HepG2 (cell line): ENCODE results near the gene PKD1L1. TPM values are rescaled to one million over a fixed set of nuclear protein-coding genes. Genes with fewer than 3 reads are reported as not detected.

Experiments used
- FOXP1 ChIP-seq, 2 experiments: fragments of 450-650 bp in 1 of 2; IDR thresholded peaks; 2 replicates each; pipeline ENCODE4 v1.6.1; 2017 to 2018; ENCODE audit warnings: antibody characterized with exemption in 1 of 2
- GABPA ChIP-seq, 2 experiments: IDR thresholded peaks; 2 replicates each; pipeline ENCODE4 v1.6.1; 2011 to 2016; ENCODE audit warnings: low read depth in 2 of 2, low read length in 1 of 2, missing biosample characterization in 1 of 2, missing genetic modification characterization in 1 of 2
- GTF2F1 ChIP-seq: fragments of 150-350 bp; IDR thresholded peaks from 2 replicates; pipeline ENCODE4 v1.6.1; 2014; ENCODE audit warnings: low read length
- MIER2 ChIP-seq: IDR thresholded peaks from 2 replicates; pipeline ENCODE4 v1.6.1; 2016; ENCODE audit warnings: missing biosample characterization, missing genetic modification reagents
- TAF1 ChIP-seq: sonication (generic); formaldehyde crosslinking; IDR thresholded peaks from 2 replicates; pipeline ENCODE4 v1.4.0; 2020; ENCODE audit warnings: missing genetic modification reagents
- ZBTB7A ChIP-seq: sonication (generic); formaldehyde crosslinking; IDR thresholded peaks from 2 replicates; pipeline ENCODE4 v1.8.0; 2022; ENCODE audit warnings: mild to moderate bottlenecking, missing genetic modification reagents
- ZEB1 ChIP-seq: IDR thresholded peaks from 2 replicates; pipeline ENCODE4 v1.6.1; 2012; ENCODE audit warnings: mild to moderate bottlenecking, low read depth, inconsistent platforms; ENCODE audit not compliant: insufficient replicate concordance
- ZNF251 ChIP-seq: sonication (generic); formaldehyde crosslinking; IDR thresholded peaks from 2 replicates; pipeline ENCODE4 v1.9.0; 2021; ENCODE audit warnings: mild to moderate bottlenecking, missing genetic modification reagents
- ZNF296 ChIP-seq: sonication (generic); formaldehyde crosslinking; conservative IDR thresholded peaks from 2 replicates; pipeline ENCODE4 v1.5.0; 2020; ENCODE audit warnings: mild to moderate bottlenecking, missing genetic modification reagents
- ZNF605 ChIP-seq: sonication (generic); formaldehyde crosslinking; IDR thresholded peaks from 2 replicates; pipeline ENCODE4 v1.8.0; 2022; ENCODE audit warnings: mild to moderate bottlenecking, missing genetic modification reagents
- ZNF614 ChIP-seq: IDR thresholded peaks from 2 replicates; pipeline ENCODE4 v1.6.1; 2018; ENCODE audit warnings: missing biosample characterization, missing genetic modification reagents, inconsistent platforms, borderline replicate concordance
- ZNF629 ChIP-seq: sonication (generic); formaldehyde crosslinking; conservative IDR thresholded peaks from 2 replicates; pipeline ENCODE4 v1.5.0; 2020; ENCODE audit warnings: missing genetic modification reagents
- ZNF777 ChIP-seq: sonication (generic); formaldehyde crosslinking; IDR thresholded peaks from 2 replicates; pipeline ENCODE4 v1.4.0; 2020; ENCODE audit warnings: missing genetic modification reagents
- ZNF879 ChIP-seq: sonication (generic); formaldehyde crosslinking; IDR thresholded peaks from 2 replicates; pipeline ENCODE4 v1.8.1; 2023; ENCODE audit warnings: missing genetic modification reagents
- polyA plus RNA-seq, 8 experiments: library from polyadenylated mRNA; depleted of rRNA in 3 of 8; stranded (reverse) in 7 of 8; unstranded in 1 of 8; fragments of >200 nt; fragmentation: Illumina TruSeq in 4 of 8; extraction: Trizol in 4 of 8; gene quantifications; 2 replicates each; pipeline versions ENCODE4 v1.2.1 to v1.2.3, GENCODE V29; 2011 to 2016; ENCODE audit warnings: low read depth in 4 of 8, missing spikeins in 1 of 8, mixed read lengths in 1 of 8; ENCODE audit not compliant: insufficient read depth in 1 of 8
- total RNA-seq, 5 experiments: library from RNA; depleted of rRNA; stranded (reverse); fragments of >200 nt; fragmentation: Illumina TruSeq; extraction: Trizol; gene quantifications; 2 replicates each; pipeline ENCODE4 v1.2.3, GENCODE V29; 2016; ENCODE audit warnings: low read depth in 1 of 5
- TF ChIP-seq, protein P1 (sequence below): sonication (generic); formaldehyde crosslinking; IDR thresholded peaks from 2 replicates; pipeline ENCODE4 v1.5.0; 2020; ENCODE audit warnings: mild to moderate bottlenecking, missing genetic modification reagents
- TF ChIP-seq, protein P2 (sequence below): sonication (generic); formaldehyde crosslinking; IDR thresholded peaks from 2 replicates; pipeline ENCODE4 v1.5.1; 2020; ENCODE audit warnings: missing genetic modification reagents, mild to moderate bottlenecking, borderline replicate concordance
- TF ChIP-seq, protein P3 (sequence below): fragments of 450-650 bp; IDR thresholded peaks from 2 replicates; pipeline ENCODE4 v1.6.1; 2016
- TF ChIP-seq, protein P4 (sequence below): IDR thresholded peaks from 2 replicates; pipeline ENCODE4 v1.6.1; 2016; ENCODE audit warnings: mild to moderate bottlenecking, missing biosample characterization, missing genetic modification reagents
- TF ChIP-seq, protein P5 (sequence below): sonication (generic); formaldehyde crosslinking; IDR thresholded peaks from 2 replicates; pipeline ENCODE4 v1.5.0; 2020; ENCODE audit warnings: mild to moderate bottlenecking, missing genetic modification reagents

Gene PKD1L1
- total and polyA plus RNA-seq, 2 of the 13 experiments (the other 11 are each of a cell fraction or from before 2014, with no cell fraction given) = 0.01 TPM; not detected in 1

DNA sequence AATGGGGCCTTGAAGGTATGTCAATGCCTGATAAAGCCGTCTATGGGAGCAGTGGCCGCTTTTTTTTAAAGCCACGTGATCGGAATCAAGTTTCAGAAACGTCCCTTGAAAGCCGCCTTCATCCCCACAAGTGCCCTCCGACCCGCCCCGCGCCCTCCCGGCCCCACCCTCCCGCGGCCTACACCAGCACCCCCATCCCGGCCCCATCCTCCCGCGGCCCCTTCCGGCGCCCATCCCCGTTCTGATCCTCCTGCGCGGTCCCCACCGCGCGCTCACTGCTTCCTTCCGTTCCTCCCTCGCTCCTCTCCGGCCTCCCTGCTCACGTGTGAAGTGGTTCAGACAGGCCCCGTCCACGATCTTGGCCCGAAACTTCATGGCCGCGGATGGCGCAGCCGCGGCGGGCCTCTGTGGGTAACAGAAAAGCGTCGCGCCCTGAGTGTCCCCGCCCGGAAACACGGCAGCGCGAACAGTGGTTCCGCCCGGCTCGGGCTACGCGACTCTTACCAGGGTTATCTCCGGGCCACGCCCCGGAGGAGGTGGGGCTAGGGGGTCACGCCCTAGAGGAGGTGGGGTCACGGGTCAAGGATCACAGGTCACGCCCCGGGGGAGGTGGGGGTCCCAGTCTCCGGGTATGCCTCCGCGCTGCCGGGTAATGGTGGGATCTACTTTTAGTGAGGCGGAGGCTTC is 31.0 kb upstream of the PKD1L1 start, which contains the start of gene HUS1 (continued):
- TF ChIP-seq TAF1 (peak; percentile 88), ZNF251 (no peak), FOXP1 (IDR thresholded peaks at IDR 0.05) (no peak), FOXP1 (CRISPR knock-in tag; IDR thresholded peaks at IDR 0.05) (peak; percentile 44; the same call in 1 of the 2 replicates), ZNF629 (CRISPR knock-in tag) (no peak; the same call in 1 of the 2 replicates), GTF2F1 (0 out of 2 replicates have a peak, but pooled peaks have one; percentile 32), GABPA (IDR thresholded peaks at IDR 0.05; ENCODE audit: low read depth, low read length) (peak; percentile 78), GABPA (CRISPR knock-in tag; IDR thresholded peaks at IDR 0.05; ENCODE audit: low read depth) (peak; percentile 93), ZNF614 (peak; percentile 95; the same call in 1 of the 2 replicates), ZBTB7A (CRISPR knock-in tag) (peak; percentile 72; the same call in 1 of the 2 replicates), ZEB1 (peak; percentile 61), MIER2 (peak; percentile 53; the same call in 1 of the 2 replicates), ZNF879 (peak; percentile 64; the same call in 1 of the 2 replicates), ZNF777 (CRISPR knock-in tag) (peak; percentile 86), ZNF605 (CRISPR knock-in tag) (peak; percentile 71; the same call in 1 of the 2 replicates), ZNF296 (no peak)
- TF ChIP-seq, protein P1, sequence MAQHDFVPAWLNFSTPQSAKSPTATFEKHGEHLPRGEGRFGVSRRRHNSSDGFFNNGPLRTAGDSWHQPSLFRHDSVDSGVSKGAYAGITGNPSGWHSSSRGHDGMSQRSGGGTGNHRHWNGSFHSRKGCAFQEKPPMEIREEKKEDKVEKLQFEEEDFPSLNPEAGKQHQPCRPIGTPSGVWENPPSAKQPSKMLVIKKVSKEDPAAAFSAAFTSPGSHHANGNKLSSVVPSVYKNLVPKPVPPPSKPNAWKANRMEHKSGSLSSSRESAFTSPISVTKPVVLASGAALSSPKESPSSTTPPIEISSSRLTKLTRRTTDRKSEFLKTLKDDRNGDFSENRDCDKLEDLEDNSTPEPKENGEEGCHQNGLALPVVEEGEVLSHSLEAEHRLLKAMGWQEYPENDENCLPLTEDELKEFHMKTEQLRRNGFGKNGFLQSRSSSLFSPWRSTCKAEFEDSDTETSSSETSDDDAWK (CRISPR knock-in tag) = no peak
- TF ChIP-seq, protein P2, sequence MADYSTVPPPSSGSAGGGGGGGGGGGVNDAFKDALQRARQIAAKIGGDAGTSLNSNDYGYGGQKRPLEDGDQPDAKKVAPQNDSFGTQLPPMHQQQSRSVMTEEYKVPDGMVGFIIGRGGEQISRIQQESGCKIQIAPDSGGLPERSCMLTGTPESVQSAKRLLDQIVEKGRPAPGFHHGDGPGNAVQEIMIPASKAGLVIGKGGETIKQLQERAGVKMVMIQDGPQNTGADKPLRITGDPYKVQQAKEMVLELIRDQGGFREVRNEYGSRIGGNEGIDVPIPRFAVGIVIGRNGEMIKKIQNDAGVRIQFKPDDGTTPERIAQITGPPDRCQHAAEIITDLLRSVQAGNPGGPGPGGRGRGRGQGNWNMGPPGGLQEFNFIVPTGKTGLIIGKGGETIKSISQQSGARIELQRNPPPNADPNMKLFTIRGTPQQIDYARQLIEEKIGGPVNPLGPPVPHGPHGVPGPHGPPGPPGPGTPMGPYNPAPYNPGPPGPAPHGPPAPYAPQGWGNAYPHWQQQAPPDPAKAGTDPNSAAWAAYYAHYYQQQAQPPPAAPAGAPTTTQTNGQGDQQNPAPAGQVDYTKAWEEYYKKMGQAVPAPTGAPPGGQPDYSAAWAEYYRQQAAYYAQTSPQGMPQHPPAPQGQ (CRISPR knock-in tag) = no peak
- TF ChIP-seq, protein P3, sequence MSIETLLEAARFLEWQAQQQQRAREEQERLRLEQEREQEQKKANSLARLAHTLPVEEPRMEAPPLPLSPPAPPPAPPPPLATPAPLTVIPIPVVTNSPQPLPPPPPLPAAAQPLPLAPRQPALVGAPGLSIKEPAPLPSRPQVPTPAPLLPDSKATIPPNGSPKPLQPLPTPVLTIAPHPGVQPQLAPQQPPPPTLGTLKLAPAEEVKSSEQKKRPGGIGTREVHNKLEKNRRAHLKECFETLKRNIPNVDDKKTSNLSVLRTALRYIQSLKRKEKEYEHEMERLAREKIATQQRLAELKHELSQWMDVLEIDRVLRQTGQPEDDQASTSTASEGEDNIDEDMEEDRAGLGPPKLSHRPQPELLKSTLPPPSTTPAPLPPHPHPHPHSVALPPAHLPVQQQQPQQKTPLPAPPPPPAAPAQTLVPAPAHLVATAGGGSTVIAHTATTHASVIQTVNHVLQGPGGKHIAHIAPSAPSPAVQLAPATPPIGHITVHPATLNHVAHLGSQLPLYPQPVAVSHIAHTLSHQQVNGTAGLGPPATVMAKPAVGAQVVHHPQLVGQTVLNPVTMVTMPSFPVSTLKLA = no peak
- TF ChIP-seq, protein P4, sequence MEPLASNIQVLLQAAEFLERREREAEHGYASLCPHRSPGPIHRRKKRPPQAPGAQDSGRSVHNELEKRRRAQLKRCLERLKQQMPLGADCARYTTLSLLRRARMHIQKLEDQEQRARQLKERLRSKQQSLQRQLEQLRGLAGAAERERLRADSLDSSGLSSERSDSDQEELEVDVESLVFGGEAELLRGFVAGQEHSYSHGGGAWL (CRISPR knock-in tag) = peak; percentile 92
- TF ChIP-seq, protein P5, sequence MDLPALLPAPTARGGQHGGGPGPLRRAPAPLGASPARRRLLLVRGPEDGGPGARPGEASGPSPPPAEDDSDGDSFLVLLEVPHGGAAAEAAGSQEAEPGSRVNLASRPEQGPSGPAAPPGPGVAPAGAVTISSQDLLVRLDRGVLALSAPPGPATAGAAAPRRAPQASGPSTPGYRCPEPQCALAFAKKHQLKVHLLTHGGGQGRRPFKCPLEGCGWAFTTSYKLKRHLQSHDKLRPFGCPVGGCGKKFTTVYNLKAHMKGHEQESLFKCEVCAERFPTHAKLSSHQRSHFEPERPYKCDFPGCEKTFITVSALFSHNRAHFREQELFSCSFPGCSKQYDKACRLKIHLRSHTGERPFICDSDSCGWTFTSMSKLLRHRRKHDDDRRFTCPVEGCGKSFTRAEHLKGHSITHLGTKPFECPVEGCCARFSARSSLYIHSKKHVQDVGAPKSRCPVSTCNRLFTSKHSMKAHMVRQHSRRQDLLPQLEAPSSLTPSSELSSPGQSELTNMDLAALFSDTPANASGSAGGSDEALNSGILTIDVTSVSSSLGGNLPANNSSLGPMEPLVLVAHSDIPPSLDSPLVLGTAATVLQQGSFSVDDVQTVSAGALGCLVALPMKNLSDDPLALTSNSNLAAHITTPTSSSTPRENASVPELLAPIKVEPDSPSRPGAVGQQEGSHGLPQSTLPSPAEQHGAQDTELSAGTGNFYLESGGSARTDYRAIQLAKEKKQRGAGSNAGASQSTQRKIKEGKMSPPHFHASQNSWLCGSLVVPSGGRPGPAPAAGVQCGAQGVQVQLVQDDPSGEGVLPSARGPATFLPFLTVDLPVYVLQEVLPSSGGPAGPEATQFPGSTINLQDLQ (CRISPR knock-in tag) = no peak; the same call in 1 of the 2 replicates
